Esophagus squamous epithelium (tissue), 4 donors: ENCODE results near the gene EHD4.

Experiments used
- CTCF ChIP-seq, 6 experiments: fragments of 450-650 bp in 4 of 6; fragments of 200-600 bp in 2 of 6; sonication (generic) in 2 of 6; IDR thresholded peaks; one replicate each; pipeline ENCODE4 v1.5.1; 2016 to 2019; ENCODE audit warnings: antibody characterized with exemption in 6 of 6, mild to moderate bottlenecking in 4 of 6, moderate library complexity in 4 of 6
- POLR2A ChIP-seq, 4 donors: fragments of 450-650 bp; IDR thresholded peaks; one replicate each; pipeline ENCODE4 v1.6.1; 2017; ENCODE audit warnings: antibody characterized with exemption in 4 of 4, mild to moderate bottlenecking in 4 of 4, moderate library complexity in 3 of 4

- TF ChIP-seq CTCF (IDR thresholded peaks at IDR 0.05) (no peak), POLR2A (IDR thresholded peaks at IDR 0.05) (no peak)
Observed at GRCh38 chr15:42002333-42002732, 30.0 kb upstream of the EHD4 start.
